ENCODE results near the gene ACAA1.
"Not testable (repeated sequence)": the region's sequence is repeated elsewhere in the genome, so short reads cannot be mapped to it uniquely, and the experiment has no call there.

Gene ACAA1

GRCh38 chr3:38134517-38135143 is 2.3 kb downstream of the ACAA1 start:
- DNase-seq = not testable (repeated sequence)

GRCh38 chr3:38133557-38134405 is 3.1 kb downstream of the ACAA1 start:
- no peak for DNase-seq

- no peak for DNase-seq
Measured at GRCh38 chr3:38133209-38133556, 3.7 kb downstream of the ACAA1 start.

GRCh38 chr3:38131621-38132369 is 5.1 kb downstream of the ACAA1 start:
- no peak for DNase-seq

- DNase-seq = no peak
Measured at GRCh38 chr3:38130631-38131065, 6.3 kb downstream of the ACAA1 start.

- DNase-seq = no peak
Measured at GRCh38 chr3:38129058-38129457, 7.9 kb downstream of the ACAA1 start.

- DNase-seq = no peak
Measured at GRCh38 chr3:38128303-38128655, 8.6 kb downstream of the ACAA1 start.

- DNase-seq = no peak
Measured at GRCh38 chr3:38127611-38128302, 9.2 kb downstream of the ACAA1 start.

GRCh38 chr3:38126121-38126892 is 10.6 kb downstream of the ACAA1 start:
- DNase-seq = no peak

GRCh38 chr3:38125305-38126120 is 11.4 kb downstream of the ACAA1 start:
- no peak for DNase-seq

- DNase-seq = no peak
Measured at GRCh38 chr3:38124324-38125122, 12.4 kb downstream of the ACAA1 start.

- no peak for DNase-seq
Measured at GRCh38 chr3:38122712-38123290, 14.1 kb downstream of the ACAA1 start.

- no peak for DNase-seq
Measured at GRCh38 chr3:38121832-38122461, 15.0 kb downstream of the ACAA1 start.

GRCh38 chr3:38121451-38121831 is 15.5 kb downstream of the ACAA1 start:
- no peak for DNase-seq

GRCh38 chr3:38120693-38121450 is 16.1 kb downstream of the ACAA1 start:
- DNase-seq = no peak

GRCh38 chr3:38119821-38120692 is 16.9 kb downstream of the ACAA1 start:
- DNase-seq = no peak

- DNase-seq = no peak
Measured at GRCh38 chr3:38119248-38119544, 17.7 kb downstream of the ACAA1 start.
